ENCODE measurements around the gene MAML1.

MAML1 gene

GRCh38 chr5:179803651-179804554 is 71.3 kb downstream of the MAML1 start:
- H3K4me3 ChIP-seq (ENCODE audit: control insufficient read depth, low read depth, low read length), result no peak overlapping the region
- no peak for TF ChIP-seq CTCF (conservative IDR thresholded peaks at IDR 0.05; ENCODE audit: control insufficient read depth, insufficient read depth, low read depth, low read length)
- peak; percentile 40 for DNase-seq (ENCODE audit: low read depth)

GRCh38 chr5:179804555-179804947 is 71.9 kb downstream of the MAML1 start:
- DNase-seq (ENCODE audit: low read depth), result no peak
- H3K4me3 ChIP-seq (ENCODE audit: control insufficient read depth, low read depth, low read length), result peak overlapping the region; percentile 49
- TF ChIP-seq CTCF (conservative IDR thresholded peaks at IDR 0.05; ENCODE audit: control insufficient read depth, insufficient read depth, low read depth, low read length), result no peak

GRCh38 chr5:179805070-179805528 is 72.5 kb downstream of the MAML1 start:
- no peak for DNase-seq (ENCODE audit: low read depth)
- no peak for TF ChIP-seq CTCF (conservative IDR thresholded peaks at IDR 0.05; ENCODE audit: control insufficient read depth, insufficient read depth, low read depth, low read length)
- peak overlapping the region; percentile 49 for H3K4me3 ChIP-seq (ENCODE audit: control insufficient read depth, low read depth, low read length)

- H3K4me3 ChIP-seq (ENCODE audit: control insufficient read depth, low read depth, low read length), result peak overlapping the region; percentile 49
- TF ChIP-seq CTCF (conservative IDR thresholded peaks at IDR 0.05; ENCODE audit: control insufficient read depth, insufficient read depth, low read depth, low read length), result no peak
- DNase-seq (ENCODE audit: low read depth), result no peak
Observed at GRCh38 chr5:179805529-179806249, 73.1 kb downstream of the MAML1 start.

GRCh38 chr5:179806250-179807048 is 73.8 kb downstream of the MAML1 start, which contains the start of gene MGAT4B:
Gene MGAT4B, minus strand, starts transcription at chr5:179806866. Its CDS starts 283 bp downstream, at chr5:179806583.
- H3K4me3 ChIP-seq (ENCODE audit: control insufficient read depth, low read depth, low read length), result peak within 1 kb of the TSS; percentile 62
- no peak for TF ChIP-seq CTCF (conservative IDR thresholded peaks at IDR 0.05; ENCODE audit: control insufficient read depth, insufficient read depth, low read depth, low read length)
- peak; percentile 58 for DNase-seq (ENCODE audit: low read depth)

Measured in fibroblast of mammary gland (primary cell).